CD14-positive monocyte (primary cell): ENCODE results near the gene SLC7A10. TPM values are rescaled to one million over a fixed set of nuclear protein-coding genes. Genes with fewer than 3 reads are reported as not detected.

Experiments used
- DNase-seq, 3 donors: peaks; one replicate each; pipeline ENCODE4 v3.0.0-alpha.2; 2011 to 2022
- H2AFZ ChIP-seq: 2 replicates; pipeline ENCODE4 v1.6.0; 2012; ENCODE audit warnings: mild to moderate bottlenecking, low read depth, low read length, inconsistent platforms; ENCODE audit not compliant: insufficient read depth, poor library complexity, severe bottlenecking
- H3K27ac ChIP-seq, 2 donors: 1 replicate in 1 of 2; 2 replicates in 1 of 2; pipeline ENCODE4 v1.5.1; 2012 to 2013; ENCODE audit warnings: low read length in 2 of 2, control low read depth in 1 of 2, inconsistent platforms in 1 of 2, low read depth in 1 of 2, mild to moderate bottlenecking in 1 of 2
- H3K27me3 ChIP-seq, 2 donors: one replicate each; pipeline versions ENCODE4 v1.6.0 to v1.6.1; 2011 to 2013; ENCODE audit warnings: low read length in 2 of 2; ENCODE audit not compliant: control insufficient read depth in 2 of 2, insufficient read depth in 2 of 2
- H3K36me3 ChIP-seq, 2 donors: replicated peaks in 1 of 2; 1 replicate in 1 of 2; 2 replicates in 1 of 2; pipeline versions ENCODE4 v1.5.1 to v1.6.1; 2012 to 2013; ENCODE audit warnings: low read length in 2 of 2, control low read depth in 1 of 2, inconsistent platforms in 1 of 2, mild to moderate bottlenecking in 1 of 2; ENCODE audit not compliant: insufficient read depth in 2 of 2, control insufficient read depth in 1 of 2
- H3K4me1 ChIP-seq, 2 donors: 1 replicate in 1 of 2; 2 replicates in 1 of 2; pipeline versions ENCODE4 v1.5.1 to v1.6.1; 2012 to 2013; ENCODE audit warnings: low read length in 2 of 2, control low read depth in 1 of 2, inconsistent platforms in 1 of 2, mild to moderate bottlenecking in 1 of 2, moderate library complexity in 1 of 2; ENCODE audit not compliant: insufficient read depth in 2 of 2, control insufficient read depth in 1 of 2
- H3K4me2 ChIP-seq: replicated peaks from 2 replicates; pipeline ENCODE3; 2012; ENCODE audit warnings: low read length, moderate library complexity, mild to moderate bottlenecking; ENCODE audit not compliant: poor library complexity, severe bottlenecking; ENCODE audit errors: extremely low read depth
- H3K4me3 ChIP-seq, 3 experiments: fragments of 200-600 bp in 1 of 3; sonication (generic) in 1 of 3; replicated peaks in 1 of 3; 1 replicate in 2 of 3; 2 replicates in 1 of 3; pipeline ENCODE4 v1.5.1; 2011 to 2013; ENCODE audit warnings: low read length in 3 of 3, mild to moderate bottlenecking in 3 of 3, control low read depth in 2 of 3, low read depth in 2 of 3, inconsistent platforms in 1 of 3, moderate library complexity in 1 of 3
- H3K79me2 ChIP-seq: 2 replicates; pipeline ENCODE4 v1.6.0; 2012; ENCODE audit warnings: mild to moderate bottlenecking, control low read depth, inconsistent platforms, low read length, moderate library complexity; ENCODE audit not compliant: insufficient read depth
- H3K9ac ChIP-seq: 2 replicates; pipeline ENCODE4 v1.6.0; 2017; ENCODE audit warnings: low read length, mild to moderate bottlenecking; ENCODE audit not compliant: insufficient read depth, poor library complexity, severe bottlenecking
- H3K9me3 ChIP-seq, 2 donors: replicated peaks in 1 of 2; 1 replicate in 1 of 2; 2 replicates in 1 of 2; pipeline versions ENCODE4 v1.5.1 to v1.6.1; 2012 to 2013; ENCODE audit warnings: low read length in 2 of 2, control low read depth in 1 of 2; ENCODE audit not compliant: control insufficient read depth in 1 of 2, insufficient read depth in 1 of 2
- H4K20me1 ChIP-seq: 2 replicates; pipeline ENCODE4 v1.6.0; 2012; ENCODE audit warnings: mild to moderate bottlenecking, low read length, control low read depth, moderate library complexity; ENCODE audit not compliant: insufficient read depth
- H3K27ac Mint-ChIP-seq, 7 donors: one replicate each; pipeline ENCODE4 v1.8.0; 2020; ENCODE audit warnings: mild to moderate bottlenecking in 7 of 7, mixed read lengths in 7 of 7, moderate library complexity in 6 of 7, inconsistent platforms in 2 of 7
- H3K27me3 Mint-ChIP-seq, 3 donors: one replicate each; pipeline ENCODE4 v1.8.0; 2021 to 2022; ENCODE audit warnings: low read depth in 3 of 3, mild to moderate bottlenecking in 3 of 3, mixed read lengths in 3 of 3, moderate library complexity in 3 of 3, inconsistent platforms in 1 of 3
- H3K36me3 Mint-ChIP-seq, 2 donors: one replicate each; pipeline ENCODE4 v1.8.0; 2020; ENCODE audit warnings: mixed read lengths in 2 of 2, inconsistent platforms in 1 of 2, mild to moderate bottlenecking in 1 of 2
- H3K4me1 Mint-ChIP-seq: one replicate; pipeline ENCODE4 v1.8.0; 2020; ENCODE audit warnings: mild to moderate bottlenecking, mixed read lengths
- H3K4me3 Mint-ChIP-seq, 2 donors: one replicate each; pipeline ENCODE4 v1.8.0; 2020; ENCODE audit warnings: mild to moderate bottlenecking in 2 of 2, mixed read lengths in 2 of 2, moderate library complexity in 1 of 2
- H3K9me3 Mint-ChIP-seq, 7 donors: one replicate each; pipeline ENCODE4 v1.8.0; 2020 to 2022; ENCODE audit warnings: mixed read lengths in 7 of 7, mild to moderate bottlenecking in 6 of 7, moderate library complexity in 6 of 7, inconsistent platforms in 2 of 7
- WGBS: methylation state at CpG from one replicate; pipeline ENCODE4 v1.1.5; 2013; ENCODE audit warnings: missing lambda C conversion rate; ENCODE audit not compliant: insufficient coverage; 5-methylcytosine and 5-hydroxymethylcytosine counted together
- intact Hi-C, 2 donors: fragments of 100-400 bp; cut with micrococcal nuclease; formaldehyde crosslinking; loops; one replicate each; pipeline versions ENCODE4 v1.15.0 to v1.15.1; 2023
- polyA plus RNA-seq, 3 donors: library from polyadenylated mRNA; depleted of rRNA in 1 of 3; unstranded in 2 of 3; stranded (reverse) in 1 of 3; fragments of 300-500 nt in 2 of 3; fragments of >200 nt in 1 of 3; fragmentation: Illumina TruSeq in 2 of 3; gene quantifications; 1 replicate in 2 of 3; 2 replicates in 1 of 3; pipeline ENCODE4 v1.2.3, GENCODE V29; 2012 to 2021
- TF ChIP-seq, protein P1 (sequence below): fragments of 200-600 bp; IDR thresholded peaks from one replicate; pipeline ENCODE4 v1.8.0; 2022; ENCODE audit warnings: antibody characterized with exemption, mild to moderate bottlenecking

Gene SLC7A10
- polyA plus RNA-seq, 3 donors, result 0.52 TPM; not detected in 2

DNA sequence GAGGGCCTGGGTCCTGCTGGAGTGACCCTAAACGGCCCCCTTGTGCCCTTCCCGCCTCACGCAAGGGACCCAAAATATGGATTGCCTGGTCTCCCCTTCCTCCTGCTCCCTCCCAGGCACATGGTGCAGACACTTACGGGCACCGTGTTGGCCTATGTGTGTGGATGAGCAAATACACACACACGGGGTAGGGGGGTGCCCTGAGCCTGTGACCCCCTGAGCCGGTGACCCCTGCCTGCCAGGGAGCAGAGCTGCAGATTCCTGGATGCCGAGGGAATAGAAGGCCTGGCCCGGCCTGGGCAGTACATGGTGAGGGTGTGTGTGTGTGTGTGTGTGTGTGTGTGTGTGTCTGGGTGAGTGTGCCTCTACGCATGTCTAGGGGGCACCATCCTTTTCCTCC is 43.4 kb upstream of the SLC7A10 start:
- Mint-ChIP-seq H3K4me1 (peaks cover 72% of the 10 kb centered on the region), H3K27ac (peak overlapping the region; percentile 78 to 90 (median 85)), H3K9me3 (peaks cover 0 to 1% (median 0%) of the 10 kb centered on the region in 7 donors), H3K4me3 (no peak overlapping the region), H3K36me3 (peaks cover 2 to 4% of the 10 kb centered on the region in 2 donors), H3K27me3 (peaks cover 0 to 3% (median 2%) of the 10 kb centered on the region in 3 donors)
- H3K27me3 ChIP-seq, result no peaks in the 10 kb centered on the region
- peak overlapping the region; percentile 78 to 98 for H3K27ac ChIP-seq
- H4K20me1 ChIP-seq, result no peaks in the 10 kb centered on the region
- peak overlapping the region in 1 of 3 experiments; percentile 56 for H3K4me3 ChIP-seq
- peaks cover 22% of the 10 kb centered on the region for H3K79me2 ChIP-seq
- intact Hi-C loops, result no loop called here
- H3K4me1 ChIP-seq, result peaks cover 57 to 76% of the 10 kb centered on the region in 2 donors
- DNase-seq, result no peak
- H2AFZ ChIP-seq, result peak overlapping the region; percentile 91
- H3K36me3 ChIP-seq, result no peaks in the 10 kb centered on the region
- peak overlapping the region; percentile 64 for H3K4me2 ChIP-seq
- H3K9me3 ChIP-seq, result no peaks in the 10 kb centered on the region
- peak overlapping the region; percentile 75 for H3K9ac ChIP-seq
- TF ChIP-seq, protein P1, sequence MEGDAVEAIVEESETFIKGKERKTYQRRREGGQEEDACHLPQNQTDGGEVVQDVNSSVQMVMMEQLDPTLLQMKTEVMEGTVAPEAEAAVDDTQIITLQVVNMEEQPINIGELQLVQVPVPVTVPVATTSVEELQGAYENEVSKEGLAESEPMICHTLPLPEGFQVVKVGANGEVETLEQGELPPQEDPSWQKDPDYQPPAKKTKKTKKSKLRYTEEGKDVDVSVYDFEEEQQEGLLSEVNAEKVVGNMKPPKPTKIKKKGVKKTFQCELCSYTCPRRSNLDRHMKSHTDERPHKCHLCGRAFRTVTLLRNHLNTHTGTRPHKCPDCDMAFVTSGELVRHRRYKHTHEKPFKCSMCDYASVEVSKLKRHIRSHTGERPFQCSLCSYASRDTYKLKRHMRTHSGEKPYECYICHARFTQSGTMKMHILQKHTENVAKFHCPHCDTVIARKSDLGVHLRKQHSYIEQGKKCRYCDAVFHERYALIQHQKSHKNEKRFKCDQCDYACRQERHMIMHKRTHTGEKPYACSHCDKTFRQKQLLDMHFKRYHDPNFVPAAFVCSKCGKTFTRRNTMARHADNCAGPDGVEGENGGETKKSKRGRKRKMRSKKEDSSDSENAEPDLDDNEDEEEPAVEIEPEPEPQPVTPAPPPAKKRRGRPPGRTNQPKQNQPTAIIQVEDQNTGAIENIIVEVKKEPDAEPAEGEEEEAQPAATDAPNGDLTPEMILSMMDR, result no peak
- 56% methylated on average over 2 of the region's 10 CpGs for WGBS

DNA sequence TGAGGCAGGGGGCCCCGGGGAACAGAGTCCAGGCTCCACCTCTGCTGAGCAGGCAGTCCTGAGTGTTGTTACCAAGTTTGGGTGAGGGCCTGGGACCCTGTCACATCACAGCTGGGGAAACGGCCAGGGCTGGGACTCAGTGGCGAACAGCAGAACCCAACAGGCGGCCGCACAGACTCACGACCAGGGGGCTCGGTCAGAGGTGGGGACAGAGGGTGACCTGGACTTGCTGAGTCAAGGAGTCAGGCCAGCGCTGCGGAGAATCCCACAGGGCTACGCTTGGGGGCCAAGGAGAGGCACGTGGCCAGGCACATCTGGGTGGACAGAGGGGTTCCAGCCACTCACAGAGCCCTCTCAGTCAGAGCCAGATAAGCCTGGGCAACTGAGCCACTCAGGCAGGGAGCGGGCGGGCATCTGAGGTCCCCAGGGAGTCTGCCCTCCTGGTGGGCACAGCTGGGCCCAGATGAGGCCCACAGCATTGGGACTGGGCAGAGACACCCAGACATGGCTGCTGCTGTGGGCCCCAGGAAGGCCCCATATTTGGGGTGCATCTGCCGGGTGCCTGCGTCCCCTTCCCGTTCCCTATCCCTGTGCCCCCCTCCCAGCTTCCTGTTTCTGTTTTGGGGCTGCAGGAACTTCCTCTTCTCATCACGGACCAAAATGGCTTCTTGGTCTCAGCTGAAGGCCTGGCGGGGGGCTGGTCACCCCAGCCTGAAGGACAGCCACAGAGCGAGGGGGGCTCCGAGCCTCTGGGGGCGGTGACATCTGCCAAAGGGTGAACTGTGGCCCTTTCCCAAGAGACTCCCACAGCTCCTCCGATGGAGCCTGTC is 42.7 kb upstream of the SLC7A10 start:
- no peaks in the 10 kb centered on the region for H3K9me3 ChIP-seq

More for the DNA sequence above, 42.7 kb upstream of the SLC7A10 start:
- peak; percentile 73 to 84 (median 83) for DNase-seq
- WGBS, result 33% methylated on average over 22 of the region's 22 CpGs
- Histone ChIP-seq H3K9ac (peak overlapping the region; percentile 75), H3K27me3 (no peaks in the 10 kb centered on the region), H3K27ac (peak overlapping the region; percentile 78 to 98), H3K4me3 (peak overlapping the region in 2 of 3 experiments; percentile 6 to 56), H3K79me2 (peaks cover 22% of the 10 kb centered on the region), H2AFZ (peak overlapping the region; percentile 91), H4K20me1 (no peaks in the 10 kb centered on the region), H3K4me1 (peaks cover 55 to 74% of the 10 kb centered on the region in 2 donors), H3K4me2 (peak overlapping the region; percentile 64), H3K36me3 (no peaks in the 10 kb centered on the region)
- Mint-ChIP-seq H3K27ac (peak overlapping the region; percentile 78 to 90 (median 85)), H3K4me3 (peak overlapping the region; percentile 39 to 59), H3K9me3 (peaks cover 0 to 1% (median 0%) of the 10 kb centered on the region in 7 donors), H3K36me3 (peaks cover 2 to 4% of the 10 kb centered on the region in 2 donors), H3K4me1 (peaks cover 69% of the 10 kb centered on the region), H3K27me3 (peaks cover 0 to 3% (median 2%) of the 10 kb centered on the region in 3 donors)
- intact Hi-C loops, result no loop called here
- TF ChIP-seq, protein P1, result no peak
